ENCODE measurements around the gene CYP27B1. TPM values are rescaled to one million over a fixed set of nuclear protein-coding genes. Genes with fewer than 3 reads are reported as not detected.

CYP27B1 gene
- total and polyA plus RNA-seq, 2 experiments from 2014 or later, result 1.1 to 2.7 TPM

DNA sequence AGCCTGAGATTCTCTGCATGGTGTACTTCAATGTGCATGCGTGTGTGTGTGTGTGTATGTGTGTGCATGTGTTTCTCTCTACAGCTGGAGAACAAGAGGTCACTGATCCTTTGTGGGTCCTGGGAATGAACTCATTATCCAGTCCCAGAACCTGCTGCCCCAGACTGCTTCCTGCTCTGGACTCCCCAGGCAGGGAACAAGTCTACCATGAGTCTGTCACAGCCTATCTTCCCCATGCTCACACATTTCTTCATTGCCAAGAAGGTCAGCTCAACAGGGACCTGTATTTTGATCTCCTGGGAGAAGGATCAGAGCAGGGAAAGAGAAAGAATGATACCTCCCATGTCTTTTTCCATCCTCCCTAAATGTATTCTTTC is 25.5 kb downstream of the CYP27B1 start:
- H3K9me3 Mint-ChIP-seq, result peaks cover 1% of the 10 kb centered on the region
- H3F3A ChIP-seq (replicated peaks; ENCODE audit: low read depth), result peaks cover 17% of the 10 kb centered on the region

More for the DNA sequence above, 25.5 kb downstream of the CYP27B1 start:
- H3K36me3 ChIP-seq (ENCODE audit: insufficient read depth), result peaks cover 3% of the 10 kb centered on the region; the same call in 1 of the 2 replicates
- no peaks in the 10 kb centered on the region for H3K79me2 ChIP-seq (replicated peaks; ENCODE audit: insufficient read depth)
- H3K4me3 Mint-ChIP-seq, result no peak overlapping the region
- no peak overlapping the region for H3K4me2 ChIP-seq
- no peaks in the 10 kb centered on the region for H4K20me1 ChIP-seq (replicated peaks; ENCODE audit: insufficient read depth)
- H3K4me1 Mint-ChIP-seq, result peaks cover 28% of the 10 kb centered on the region
- H3K4me1 ChIP-seq (ENCODE audit: insufficient read depth), result peaks cover 14% of the 10 kb centered on the region
- peaks cover 7% of the 10 kb centered on the region for H3K36me3 Mint-ChIP-seq (ENCODE audit: low read depth)
- no peak for DNase-seq (ENCODE audit: low spot score)
- ATAC-seq, result no peak
- peaks cover 66% of the 10 kb centered on the region for H3K27me3 Mint-ChIP-seq (ENCODE audit: insufficient read depth, low read depth, poor library complexity)
- no peak overlapping the region for H3K27ac ChIP-seq (ENCODE audit: low read depth)
- TF ChIP-seq ETS1 (IDR thresholded peaks at IDR 0.05), result no peak
- TF ChIP-seq EZH2phosphoT487 (IDR thresholded peaks at IDR 0.05; ENCODE audit: unreplicated experiment), result no peak
- TF ChIP-seq, protein P1, sequence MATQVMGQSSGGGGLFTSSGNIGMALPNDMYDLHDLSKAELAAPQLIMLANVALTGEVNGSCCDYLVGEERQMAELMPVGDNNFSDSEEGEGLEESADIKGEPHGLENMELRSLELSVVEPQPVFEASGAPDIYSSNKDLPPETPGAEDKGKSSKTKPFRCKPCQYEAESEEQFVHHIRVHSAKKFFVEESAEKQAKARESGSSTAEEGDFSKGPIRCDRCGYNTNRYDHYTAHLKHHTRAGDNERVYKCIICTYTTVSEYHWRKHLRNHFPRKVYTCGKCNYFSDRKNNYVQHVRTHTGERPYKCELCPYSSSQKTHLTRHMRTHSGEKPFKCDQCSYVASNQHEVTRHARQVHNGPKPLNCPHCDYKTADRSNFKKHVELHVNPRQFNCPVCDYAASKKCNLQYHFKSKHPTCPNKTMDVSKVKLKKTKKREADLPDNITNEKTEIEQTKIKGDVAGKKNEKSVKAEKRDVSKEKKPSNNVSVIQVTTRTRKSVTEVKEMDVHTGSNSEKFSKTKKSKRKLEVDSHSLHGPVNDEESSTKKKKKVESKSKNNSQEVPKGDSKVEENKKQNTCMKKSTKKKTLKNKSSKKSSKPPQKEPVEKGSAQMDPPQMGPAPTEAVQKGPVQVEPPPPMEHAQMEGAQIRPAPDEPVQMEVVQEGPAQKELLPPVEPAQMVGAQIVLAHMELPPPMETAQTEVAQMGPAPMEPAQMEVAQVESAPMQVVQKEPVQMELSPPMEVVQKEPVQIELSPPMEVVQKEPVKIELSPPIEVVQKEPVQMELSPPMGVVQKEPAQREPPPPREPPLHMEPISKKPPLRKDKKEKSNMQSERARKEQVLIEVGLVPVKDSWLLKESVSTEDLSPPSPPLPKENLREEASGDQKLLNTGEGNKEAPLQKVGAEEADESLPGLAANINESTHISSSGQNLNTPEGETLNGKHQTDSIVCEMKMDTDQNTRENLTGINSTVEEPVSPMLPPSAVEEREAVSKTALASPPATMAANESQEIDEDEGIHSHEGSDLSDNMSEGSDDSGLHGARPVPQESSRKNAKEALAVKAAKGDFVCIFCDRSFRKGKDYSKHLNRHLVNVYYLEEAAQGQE (IDR thresholded peaks at IDR 0.05; ENCODE audit: unreplicated experiment), result no peak
- no peak for TF ChIP-seq EZH2 (IDR thresholded peaks at IDR 0.05; ENCODE audit: low read depth, unreplicated experiment)
- no peak for TF ChIP-seq ZNF331 (CRISPR knock-in tag; IDR thresholded peaks at IDR 0.05; ENCODE audit: low read depth)
- TF ChIP-seq, protein P2, sequence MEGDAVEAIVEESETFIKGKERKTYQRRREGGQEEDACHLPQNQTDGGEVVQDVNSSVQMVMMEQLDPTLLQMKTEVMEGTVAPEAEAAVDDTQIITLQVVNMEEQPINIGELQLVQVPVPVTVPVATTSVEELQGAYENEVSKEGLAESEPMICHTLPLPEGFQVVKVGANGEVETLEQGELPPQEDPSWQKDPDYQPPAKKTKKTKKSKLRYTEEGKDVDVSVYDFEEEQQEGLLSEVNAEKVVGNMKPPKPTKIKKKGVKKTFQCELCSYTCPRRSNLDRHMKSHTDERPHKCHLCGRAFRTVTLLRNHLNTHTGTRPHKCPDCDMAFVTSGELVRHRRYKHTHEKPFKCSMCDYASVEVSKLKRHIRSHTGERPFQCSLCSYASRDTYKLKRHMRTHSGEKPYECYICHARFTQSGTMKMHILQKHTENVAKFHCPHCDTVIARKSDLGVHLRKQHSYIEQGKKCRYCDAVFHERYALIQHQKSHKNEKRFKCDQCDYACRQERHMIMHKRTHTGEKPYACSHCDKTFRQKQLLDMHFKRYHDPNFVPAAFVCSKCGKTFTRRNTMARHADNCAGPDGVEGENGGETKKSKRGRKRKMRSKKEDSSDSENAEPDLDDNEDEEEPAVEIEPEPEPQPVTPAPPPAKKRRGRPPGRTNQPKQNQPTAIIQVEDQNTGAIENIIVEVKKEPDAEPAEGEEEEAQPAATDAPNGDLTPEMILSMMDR (conservative IDR thresholded peaks at IDR 0.05; ENCODE audit: low read depth in 2 of 2), result no peak
- TF ChIP-seq, protein P3, sequence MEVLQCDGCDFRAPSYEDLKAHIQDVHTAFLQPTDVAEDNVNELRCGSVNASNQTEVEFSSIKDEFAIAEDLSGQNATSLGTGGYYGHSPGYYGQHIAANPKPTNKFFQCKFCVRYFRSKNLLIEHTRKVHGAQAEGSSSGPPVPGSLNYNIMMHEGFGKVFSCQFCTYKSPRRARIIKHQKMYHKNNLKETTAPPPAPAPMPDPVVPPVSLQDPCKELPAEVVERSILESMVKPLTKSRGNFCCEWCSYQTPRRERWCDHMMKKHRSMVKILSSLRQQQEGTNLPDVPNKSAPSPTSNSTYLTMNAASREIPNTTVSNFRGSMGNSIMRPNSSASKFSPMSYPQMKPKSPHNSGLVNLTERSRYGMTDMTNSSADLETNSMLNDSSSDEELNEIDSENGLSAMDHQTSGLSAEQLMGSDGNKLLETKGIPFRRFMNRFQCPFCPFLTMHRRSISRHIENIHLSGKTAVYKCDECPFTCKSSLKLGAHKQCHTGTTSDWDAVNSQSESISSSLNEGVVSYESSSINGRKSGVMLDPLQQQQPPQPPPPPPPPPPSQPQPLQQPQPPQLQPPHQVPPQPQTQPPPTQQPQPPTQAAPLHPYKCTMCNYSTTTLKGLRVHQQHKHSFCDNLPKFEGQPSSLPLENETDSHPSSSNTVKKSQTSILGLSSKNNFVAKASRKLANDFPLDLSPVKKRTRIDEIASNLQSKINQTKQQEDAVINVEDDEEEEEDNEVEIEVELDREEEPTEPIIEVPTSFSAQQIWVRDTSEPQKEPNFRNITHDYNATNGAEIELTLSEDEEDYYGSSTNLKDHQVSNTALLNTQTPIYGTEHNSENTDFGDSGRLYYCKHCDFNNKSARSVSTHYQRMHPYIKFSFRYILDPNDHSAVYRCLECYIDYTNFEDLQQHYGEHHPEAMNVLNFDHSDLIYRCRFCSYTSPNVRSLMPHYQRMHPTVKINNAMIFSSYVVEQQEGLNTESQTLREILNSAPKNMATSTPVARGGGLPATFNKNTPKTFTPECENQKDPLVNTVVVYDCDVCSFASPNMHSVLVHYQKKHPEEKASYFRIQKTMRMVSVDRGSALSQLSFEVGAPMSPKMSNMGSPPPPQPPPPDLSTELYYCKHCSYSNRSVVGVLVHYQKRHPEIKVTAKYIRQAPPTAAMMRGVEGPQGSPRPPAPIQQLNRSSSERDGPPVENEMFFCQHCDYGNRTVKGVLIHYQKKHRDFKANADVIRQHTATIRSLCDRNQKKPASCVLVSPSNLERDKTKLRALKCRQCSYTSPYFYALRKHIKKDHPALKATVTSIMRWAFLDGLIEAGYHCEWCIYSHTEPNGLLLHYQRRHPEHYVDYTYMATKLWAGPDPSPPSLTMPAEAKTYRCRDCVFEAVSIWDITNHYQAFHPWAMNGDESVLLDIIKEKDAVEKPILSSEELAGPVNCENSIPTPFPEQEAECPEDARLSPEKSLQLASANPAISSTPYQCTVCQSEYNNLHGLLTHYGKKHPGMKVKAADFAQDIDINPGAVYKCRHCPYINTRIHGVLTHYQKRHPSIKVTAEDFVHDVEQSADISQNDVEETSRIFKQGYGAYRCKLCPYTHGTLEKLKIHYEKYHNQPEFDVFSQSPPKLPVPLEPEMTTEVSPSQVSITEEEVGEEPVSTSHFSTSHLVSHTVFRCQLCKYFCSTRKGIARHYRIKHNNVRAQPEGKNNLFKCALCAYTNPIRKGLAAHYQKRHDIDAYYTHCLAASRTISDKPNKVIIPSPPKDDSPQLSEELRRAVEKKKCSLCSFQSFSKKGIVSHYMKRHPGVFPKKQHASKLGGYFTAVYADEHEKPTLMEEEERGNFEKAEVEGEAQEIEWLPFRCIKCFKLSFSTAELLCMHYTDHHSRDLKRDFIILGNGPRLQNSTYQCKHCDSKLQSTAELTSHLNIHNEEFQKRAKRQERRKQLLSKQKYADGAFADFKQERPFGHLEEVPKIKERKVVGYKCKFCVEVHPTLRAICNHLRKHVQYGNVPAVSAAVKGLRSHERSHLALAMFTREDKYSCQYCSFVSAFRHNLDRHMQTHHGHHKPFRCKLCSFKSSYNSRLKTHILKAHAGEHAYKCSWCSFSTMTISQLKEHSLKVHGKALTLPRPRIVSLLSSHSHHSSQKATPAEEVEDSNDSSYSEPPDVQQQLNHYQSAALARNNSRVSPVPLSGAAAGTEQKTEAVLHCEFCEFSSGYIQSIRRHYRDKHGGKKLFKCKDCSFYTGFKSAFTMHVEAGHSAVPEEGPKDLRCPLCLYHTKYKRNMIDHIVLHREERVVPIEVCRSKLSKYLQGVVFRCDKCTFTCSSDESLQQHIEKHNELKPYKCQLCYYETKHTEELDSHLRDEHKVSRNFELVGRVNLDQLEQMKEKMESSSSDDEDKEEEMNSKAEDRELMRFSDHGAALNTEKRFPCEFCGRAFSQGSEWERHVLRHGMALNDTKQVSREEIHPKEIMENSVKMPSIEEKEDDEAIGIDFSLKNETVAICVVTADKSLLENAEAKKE (CRISPR knock-in tag; IDR thresholded peaks at IDR 0.05), result no peak
- no peak for TF ChIP-seq ZNF114 (CRISPR knock-in tag; IDR thresholded peaks at IDR 0.05)
- TF ChIP-seq STAT1 (IDR thresholded peaks at IDR 0.05; ENCODE audit: unreplicated experiment), result no peak
- TF ChIP-seq JUNB (IDR thresholded peaks at IDR 0.05; ENCODE audit: unreplicated experiment), result no peak
- TF ChIP-seq CREB1 (CRISPR knock-in tag; IDR thresholded peaks at IDR 0.05; ENCODE audit: low read depth), result no peak
- TF ChIP-seq NANOG (IDR thresholded peaks at IDR 0.05; ENCODE audit: borderline replicate concordance), result no peak
- TF ChIP-seq POLR2AphosphoS5 (IDR thresholded peaks at IDR 0.05; ENCODE audit: low read depth), result no peak
- H3K27ac Mint-ChIP-seq, result no peak overlapping the region
- H3K4me3 ChIP-seq, result no peak overlapping the region
- no peaks in the 10 kb centered on the region for H3K9me2 ChIP-seq (ENCODE audit: insufficient read depth)
- no peak overlapping the region for H2AFZ ChIP-seq
- H3K27me3 ChIP-seq (ENCODE audit: insufficient read depth), result peaks cover 75% of the 10 kb centered on the region
